Astrocyte (in vitro differentiated cells and primary cell): Measurements from ENCODE around the gene KCNH6.

ENCODE experiments used
- EZH2 ChIP-seq: IDR thresholded peaks from 2 replicates; pipeline ENCODE4 v1.6.1; 2012; ENCODE audit warnings: mild to moderate bottlenecking, low read length, inconsistent platforms; ENCODE audit not compliant: insufficient read depth
- TF ChIP-seq, protein P1 (sequence below): IDR thresholded peaks from 2 replicates; pipeline ENCODE4 v1.5.1; 2011; ENCODE audit warnings: low read depth, mild to moderate bottlenecking, inconsistent platforms, low read length, moderate library complexity; ENCODE audit not compliant: insufficient read depth

DNA sequence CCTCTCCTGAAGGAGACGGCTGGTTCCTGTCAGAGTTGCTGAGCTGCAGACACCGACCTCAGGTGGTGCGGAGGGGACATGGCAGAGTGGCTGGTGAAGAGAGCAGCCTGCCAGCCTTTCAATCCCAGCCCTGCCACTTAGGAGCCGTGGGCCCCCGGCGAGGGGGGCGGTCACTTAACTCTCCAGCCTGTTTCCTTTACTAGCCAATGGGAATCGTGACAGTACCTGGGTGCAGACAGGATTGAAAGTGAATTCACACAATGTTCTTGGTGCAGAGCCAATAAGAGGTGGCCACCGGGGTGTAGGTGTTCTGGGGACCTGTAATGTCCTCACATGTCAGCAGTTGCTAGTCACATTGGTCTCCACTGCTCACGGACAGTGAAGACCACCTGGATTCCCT, 32.8 kb upstream of the KCNH6 start:
- TF ChIP-seq, protein P1, sequence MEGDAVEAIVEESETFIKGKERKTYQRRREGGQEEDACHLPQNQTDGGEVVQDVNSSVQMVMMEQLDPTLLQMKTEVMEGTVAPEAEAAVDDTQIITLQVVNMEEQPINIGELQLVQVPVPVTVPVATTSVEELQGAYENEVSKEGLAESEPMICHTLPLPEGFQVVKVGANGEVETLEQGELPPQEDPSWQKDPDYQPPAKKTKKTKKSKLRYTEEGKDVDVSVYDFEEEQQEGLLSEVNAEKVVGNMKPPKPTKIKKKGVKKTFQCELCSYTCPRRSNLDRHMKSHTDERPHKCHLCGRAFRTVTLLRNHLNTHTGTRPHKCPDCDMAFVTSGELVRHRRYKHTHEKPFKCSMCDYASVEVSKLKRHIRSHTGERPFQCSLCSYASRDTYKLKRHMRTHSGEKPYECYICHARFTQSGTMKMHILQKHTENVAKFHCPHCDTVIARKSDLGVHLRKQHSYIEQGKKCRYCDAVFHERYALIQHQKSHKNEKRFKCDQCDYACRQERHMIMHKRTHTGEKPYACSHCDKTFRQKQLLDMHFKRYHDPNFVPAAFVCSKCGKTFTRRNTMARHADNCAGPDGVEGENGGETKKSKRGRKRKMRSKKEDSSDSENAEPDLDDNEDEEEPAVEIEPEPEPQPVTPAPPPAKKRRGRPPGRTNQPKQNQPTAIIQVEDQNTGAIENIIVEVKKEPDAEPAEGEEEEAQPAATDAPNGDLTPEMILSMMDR, result no peak
- TF ChIP-seq EZH2, result no peak
